Endodermal cell (in vitro differentiated cells): Measurements from ENCODE around the gene CBFA2T3. TPM values are rescaled to one million over a fixed set of nuclear protein-coding genes. Genes with fewer than 3 reads are reported as not detected.

Source experiments
- DNase-seq: peaks from one replicate; pipeline ENCODE4 v3.0.0-alpha.2; 2017
- H3K27ac ChIP-seq: 2 replicates; pipeline ENCODE4 v1.5.1; 2013; ENCODE audit warnings: mild to moderate bottlenecking, low read depth, low read length, moderate library complexity
- H3K27me3 ChIP-seq: 2 replicates; pipeline ENCODE4 v1.6.1; 2013; ENCODE audit warnings: mild to moderate bottlenecking, low read length, moderate library complexity; ENCODE audit not compliant: insufficient read depth, control insufficient read depth, poor library complexity, severe bottlenecking
- H3K36me3 ChIP-seq: 2 replicates; pipeline ENCODE4 v1.7.0; 2013; ENCODE audit warnings: mild to moderate bottlenecking, low read length, moderate library complexity; ENCODE audit not compliant: control insufficient read depth, insufficient read depth
- H3K4me1 ChIP-seq: one replicate; pipeline ENCODE4 v1.7.0; 2013; ENCODE audit warnings: low read length; ENCODE audit not compliant: control insufficient read depth, insufficient read depth
- H3K4me3 ChIP-seq: 2 replicates; pipeline ENCODE4 v1.5.1; 2013; ENCODE audit warnings: mild to moderate bottlenecking, low read length, moderate library complexity
- H3K9ac ChIP-seq: 2 replicates; pipeline ENCODE4 v1.6.1; 2013; ENCODE audit warnings: mild to moderate bottlenecking, low read length, moderate library complexity; ENCODE audit not compliant: poor library complexity, severe bottlenecking; ENCODE audit errors: extremely low read depth
- H3K9me3 ChIP-seq: 2 replicates; pipeline ENCODE4 v1.6.1; 2013; ENCODE audit warnings: mild to moderate bottlenecking, low read length, moderate library complexity; ENCODE audit not compliant: control insufficient read depth
- H3K27ac Mint-ChIP-seq: 2 replicates; pipeline ENCODE4 v1.8.0; 2020; ENCODE audit warnings: mixed read lengths
- H3K27me3 Mint-ChIP-seq: 2 replicates; pipeline ENCODE4 v1.8.0; 2021; ENCODE audit warnings: mild to moderate bottlenecking, mixed read lengths; ENCODE audit not compliant: insufficient read depth
- H3K36me3 Mint-ChIP-seq: 2 replicates; pipeline ENCODE4 v1.8.0; 2020; ENCODE audit warnings: low read depth, mixed read lengths
- H3K4me1 Mint-ChIP-seq: 2 replicates; pipeline ENCODE4 v1.8.0; 2020; ENCODE audit warnings: mixed read lengths
- H3K4me3 Mint-ChIP-seq: 2 replicates; pipeline ENCODE4 v1.8.0; 2020; ENCODE audit warnings: mild to moderate bottlenecking, moderate library complexity, mixed read lengths
- H3K9me3 Mint-ChIP-seq: 2 replicates; pipeline ENCODE4 v1.8.0; 2020; ENCODE audit warnings: mild to moderate bottlenecking, mixed read lengths
- CTCF ChIP-seq: fragments of 200-600 bp; sonication (generic); conservative IDR thresholded peaks from 2 replicates; pipeline ENCODE4 v1.5.0; 2021; ENCODE audit warnings: antibody characterized with exemption, mild to moderate bottlenecking
- WGBS, 2 experiments: methylation state at CpG; one replicate each; pipeline versions ENCODE4 v1.1.5 to v1.1.7; 2013; ENCODE audit warnings: missing lambda C conversion rate in 2 of 2, mixed read lengths in 1 of 2; ENCODE audit not compliant: insufficient coverage in 1 of 2, insufficient read length in 1 of 2; 5-methylcytosine and 5-hydroxymethylcytosine counted together
- total RNA-seq, 2 donors: library from RNA; stranded (reverse); fragmentation: NEBNext Ultra II Directional in 1 of 2; extraction: Animal tissue kit (Norgen Biotek cat#: 25700) in 1 of 2; gene quantifications; 2 replicates in 1 of 2; 3 replicates in 1 of 2; pipeline ENCODE4 v1.2.1, GENCODE V29; 2021

CBFA2T3 gene
- total RNA-seq, 2 donors from 2014 or later, result 1.0 to 3.1 TPM

- no peaks in the 10 kb centered on the region for H3K4me1 ChIP-seq
- no peak overlapping the region for H3K4me3 ChIP-seq
- no peak overlapping the region for H3K27ac ChIP-seq
- DNase-seq, result no peak
- Mint-ChIP-seq H3K4me3 (no peak overlapping the region), H3K4me1 (no peaks in the 10 kb centered on the region), H3K27me3 (no peaks in the 10 kb centered on the region), H3K36me3 (no peaks in the 10 kb centered on the region), H3K27ac (no peak overlapping the region), H3K9me3 (no peaks in the 10 kb centered on the region)
- H3K27me3 ChIP-seq, result no peaks in the 10 kb centered on the region
- H3K36me3 ChIP-seq, result no peaks in the 10 kb centered on the region
- H3K9ac ChIP-seq, result no peak overlapping the region
- 91 to 92% methylated on average over 20 to 27 of the region's 27 CpGs for WGBS, 2 experiments
- H3K9me3 ChIP-seq, result no peaks in the 10 kb centered on the region
- no peak for TF ChIP-seq CTCF
Measured at GRCh38 chr16:88881675-88882357, 95.2 kb downstream of the CBFA2T3 start.

GRCh38 chr16:88881007-88881615, 95.9 kb downstream of the CBFA2T3 start:
- H3K27ac ChIP-seq, result no peak overlapping the region
- no peaks in the 10 kb centered on the region for H3K36me3 Mint-ChIP-seq
- DNase-seq, result no peak
- no peak for TF ChIP-seq CTCF
- no peaks in the 10 kb centered on the region for H3K36me3 ChIP-seq
- H3K9ac ChIP-seq, result no peak overlapping the region
- no peaks in the 10 kb centered on the region for H3K9me3 Mint-ChIP-seq
- no peaks in the 10 kb centered on the region for H3K9me3 ChIP-seq
- no peak overlapping the region for H3K4me3 Mint-ChIP-seq
- H3K27ac Mint-ChIP-seq, result no peak overlapping the region
- 92 to 96% methylated on average over 24 to 45 of the region's 46 CpGs for WGBS, 2 experiments
- H3K27me3 Mint-ChIP-seq, result no peaks in the 10 kb centered on the region
- no peaks in the 10 kb centered on the region for H3K27me3 ChIP-seq
- H3K4me1 ChIP-seq, result no peaks in the 10 kb centered on the region
- H3K4me3 ChIP-seq, result no peak overlapping the region
- H3K4me1 Mint-ChIP-seq, result no peaks in the 10 kb centered on the region

- Mint-ChIP-seq H3K4me1 (no peaks in the 10 kb centered on the region), H3K36me3 (no peaks in the 10 kb centered on the region), H3K9me3 (no peaks in the 10 kb centered on the region), H3K4me3 (no peak overlapping the region), H3K27me3 (no peaks in the 10 kb centered on the region), H3K27ac (no peak overlapping the region)
- no peaks in the 10 kb centered on the region for H3K27me3 ChIP-seq
- 88 to 93% methylated on average over 18 to 36 of the region's 36 CpGs for WGBS, 2 experiments
- H3K9me3 ChIP-seq, result no peaks in the 10 kb centered on the region
- H3K4me3 ChIP-seq, result no peak overlapping the region
- H3K4me1 ChIP-seq, result no peaks in the 10 kb centered on the region
- TF ChIP-seq CTCF, result no peak
- no peak overlapping the region for H3K27ac ChIP-seq
- no peak overlapping the region for H3K9ac ChIP-seq
- H3K36me3 ChIP-seq, result no peaks in the 10 kb centered on the region
- no peak for DNase-seq
Measured at GRCh38 chr16:88880226-88881006, 96.6 kb downstream of the CBFA2T3 start.
